ENCODE data around the gene GATB. TPM values are rescaled to one million over a fixed set of nuclear protein-coding genes. Genes with fewer than 3 reads are reported as not detected.

GATB gene
- total RNA-seq, 1 experiment from 2014 or later: 20.4 TPM

- ChIA-PET POLR2A (ENCODE audit: unreplicated experiment) (no interaction called here), CTCF (no interaction called here)
- H3K36me3 ChIP-seq (ENCODE audit: low read depth, low read length): no peaks in the 10 kb centered on the region
- BruUV-seq (replicated peaks): no TSS peak
- H3K9me3 ChIP-seq (ENCODE audit: low read length): no peaks in the 10 kb centered on the region
- no peak overlapping the region for H3K27ac ChIP-seq (ENCODE audit: low read length)
- H3K79me2 ChIP-seq (ENCODE audit: low read length): no peaks in the 10 kb centered on the region
- no peak overlapping the region for H3K4me3 ChIP-seq (ENCODE audit: low read length)
- TF ChIP-seq EZH2phosphoT487 (IDR thresholded peaks at IDR 0.05; ENCODE audit: borderline replicate concordance, low read length) (no peak), CTCF (conservative IDR thresholded peaks at IDR 0.05; ENCODE audit: low read depth, low read length) (no peak), EZH2 (IDR thresholded peaks at IDR 0.05; ENCODE audit: low read length, unreplicated experiment) (no peak)
- H3F3A ChIP-seq (ENCODE audit: low read length, unreplicated experiment): no peaks in the 10 kb centered on the region
- ATAC-seq (no peak), DNase-seq (no peak)
- no peak overlapping the region for H3K9ac ChIP-seq (ENCODE audit: low read length)
- no peak overlapping the region for H2AFZ ChIP-seq (ENCODE audit: low read length)
- H4K20me1 ChIP-seq (ENCODE audit: low read length): no peaks in the 10 kb centered on the region
- H3K4me1 ChIP-seq (ENCODE audit: insufficient read depth, low read length): no peaks in the 10 kb centered on the region
- H3K27me3 ChIP-seq (ENCODE audit: low read length): no peaks in the 10 kb centered on the region
- no peak overlapping the region for H3K4me2 ChIP-seq (ENCODE audit: low read length)
- H3K9me2 ChIP-seq (replicated peaks; ENCODE audit: low read length): no peaks in the 10 kb centered on the region
- intact Hi-C loops (cut with micrococcal nuclease): no loop called here
These were observed 102.9 kb downstream of the GATB start for GRCh38 chr4:151657896-151658295.

GRCh38 chr4:151656058-151656457, 104.7 kb downstream of the GATB start:
- no peaks in the 10 kb centered on the region for H3K9me2 ChIP-seq (replicated peaks; ENCODE audit: low read length)
- no peaks in the 10 kb centered on the region for H3K4me1 ChIP-seq (ENCODE audit: insufficient read depth, low read length)
- no peak overlapping the region for H3K4me3 ChIP-seq (ENCODE audit: low read length)
- no peaks in the 10 kb centered on the region for H3K27me3 ChIP-seq (ENCODE audit: low read length)
- no peak overlapping the region for H3K4me2 ChIP-seq (ENCODE audit: low read length)
- BruUV-seq (replicated peaks): no TSS peak
- CTCF ChIA-PET: no interaction called here
- ATAC-seq (no peak), DNase-seq (no peak)
- no peaks in the 10 kb centered on the region for H3K9me3 ChIP-seq (ENCODE audit: low read length)
- no peak overlapping the region for H3K27ac ChIP-seq (ENCODE audit: low read length)
- H4K20me1 ChIP-seq (ENCODE audit: low read length): no peaks in the 10 kb centered on the region
- intact Hi-C loops (cut with micrococcal nuclease): no loop called here
- POLR2A ChIA-PET (ENCODE audit: unreplicated experiment): no interaction called here
- no peaks in the 10 kb centered on the region for H3F3A ChIP-seq (ENCODE audit: low read length, unreplicated experiment)
- no peaks in the 10 kb centered on the region for H3K79me2 ChIP-seq (ENCODE audit: low read length)
- no peak overlapping the region for H2AFZ ChIP-seq (ENCODE audit: low read length)
- H3K9ac ChIP-seq (ENCODE audit: low read length): no peak overlapping the region
- no peak for TF ChIP-seq EZH2phosphoT487 (IDR thresholded peaks at IDR 0.05; ENCODE audit: borderline replicate concordance, low read length)
- TF ChIP-seq CTCF (conservative IDR thresholded peaks at IDR 0.05; ENCODE audit: low read depth, low read length): no peak
- TF ChIP-seq EZH2 (IDR thresholded peaks at IDR 0.05; ENCODE audit: low read length, unreplicated experiment): no peak
- no peaks in the 10 kb centered on the region for H3K36me3 ChIP-seq (ENCODE audit: low read depth, low read length)

- BruUV-seq (replicated peaks): no TSS peak
- Histone ChIP-seq H3K36me3 (ENCODE audit: low read depth, low read length) (no peaks in the 10 kb centered on the region), H2AFZ (ENCODE audit: low read length) (no peak overlapping the region), H3K9ac (ENCODE audit: low read length) (no peak overlapping the region), H3K4me3 (ENCODE audit: low read length) (no peak overlapping the region), H3K9me2 (replicated peaks; ENCODE audit: low read length) (no peaks in the 10 kb centered on the region), H3K4me1 (ENCODE audit: insufficient read depth, low read length) (no peaks in the 10 kb centered on the region), H3K4me2 (ENCODE audit: low read length) (no peak overlapping the region), H3K27ac (ENCODE audit: low read length) (no peak overlapping the region), H3K79me2 (ENCODE audit: low read length) (no peaks in the 10 kb centered on the region), H4K20me1 (ENCODE audit: low read length) (no peaks in the 10 kb centered on the region), H3K9me3 (ENCODE audit: low read length) (no peaks in the 10 kb centered on the region), H3K27me3 (ENCODE audit: low read length) (no peaks in the 10 kb centered on the region), H3F3A (ENCODE audit: low read length, unreplicated experiment) (no peaks in the 10 kb centered on the region)
- intact Hi-C loops (cut with micrococcal nuclease): no loop called here
- no peak for TF ChIP-seq EZH2 (IDR thresholded peaks at IDR 0.05; ENCODE audit: low read length, unreplicated experiment)
- no peak for TF ChIP-seq CTCF (conservative IDR thresholded peaks at IDR 0.05; ENCODE audit: low read depth, low read length)
- TF ChIP-seq EZH2phosphoT487 (IDR thresholded peaks at IDR 0.05; ENCODE audit: borderline replicate concordance, low read length): no peak
- CTCF ChIA-PET: no interaction called here
- DNase-seq: no peak
- POLR2A ChIA-PET (ENCODE audit: unreplicated experiment): no interaction called here
- ATAC-seq: no peak
These were observed 107.3 kb downstream of the GATB start for GRCh38 chr4:151653548-151653918.
